ENCODE measurements around the gene EDC4. TPM values are rescaled to one million over a fixed set of nuclear protein-coding genes. Genes with fewer than 3 reads are reported as not detected.
A peak's percentile ranks its signal among the peaks of the same experiment; 100 is the strongest.

The EDC4 gene
- polyA plus RNA-seq, 2 donors = 26.9 to 27.7 TPM

DNA sequence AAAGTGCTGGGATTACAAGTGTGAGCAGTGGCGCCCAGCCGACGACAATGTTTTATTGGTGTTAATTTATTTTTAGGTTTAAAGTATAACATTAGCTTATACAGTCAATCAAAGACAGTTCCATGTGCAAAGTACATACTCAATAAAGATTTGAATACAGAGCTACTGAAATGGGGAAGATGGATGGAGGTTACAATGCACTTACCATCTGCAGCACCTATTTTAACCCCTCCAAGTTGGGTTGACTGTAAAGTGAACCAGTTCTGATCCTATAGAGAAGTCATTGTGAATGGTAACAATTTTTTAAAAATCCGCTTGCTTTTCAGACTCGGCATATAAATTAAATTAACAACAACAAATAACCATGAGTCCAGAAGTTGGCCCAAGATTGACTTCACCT is 19.5 kb downstream of the EDC4 start:
- WGBS, 2 donors = 61 to 65% methylated on average over 5 of the region's 5 CpGs
- H3K4me1 ChIP-seq (ENCODE audit: control insufficient read depth in 2 of 2, insufficient read depth in 2 of 2, low read length in 1 of 2) = peaks cover under 1 to 2% of the 10 kb centered on the region in 2 donors

DNA sequence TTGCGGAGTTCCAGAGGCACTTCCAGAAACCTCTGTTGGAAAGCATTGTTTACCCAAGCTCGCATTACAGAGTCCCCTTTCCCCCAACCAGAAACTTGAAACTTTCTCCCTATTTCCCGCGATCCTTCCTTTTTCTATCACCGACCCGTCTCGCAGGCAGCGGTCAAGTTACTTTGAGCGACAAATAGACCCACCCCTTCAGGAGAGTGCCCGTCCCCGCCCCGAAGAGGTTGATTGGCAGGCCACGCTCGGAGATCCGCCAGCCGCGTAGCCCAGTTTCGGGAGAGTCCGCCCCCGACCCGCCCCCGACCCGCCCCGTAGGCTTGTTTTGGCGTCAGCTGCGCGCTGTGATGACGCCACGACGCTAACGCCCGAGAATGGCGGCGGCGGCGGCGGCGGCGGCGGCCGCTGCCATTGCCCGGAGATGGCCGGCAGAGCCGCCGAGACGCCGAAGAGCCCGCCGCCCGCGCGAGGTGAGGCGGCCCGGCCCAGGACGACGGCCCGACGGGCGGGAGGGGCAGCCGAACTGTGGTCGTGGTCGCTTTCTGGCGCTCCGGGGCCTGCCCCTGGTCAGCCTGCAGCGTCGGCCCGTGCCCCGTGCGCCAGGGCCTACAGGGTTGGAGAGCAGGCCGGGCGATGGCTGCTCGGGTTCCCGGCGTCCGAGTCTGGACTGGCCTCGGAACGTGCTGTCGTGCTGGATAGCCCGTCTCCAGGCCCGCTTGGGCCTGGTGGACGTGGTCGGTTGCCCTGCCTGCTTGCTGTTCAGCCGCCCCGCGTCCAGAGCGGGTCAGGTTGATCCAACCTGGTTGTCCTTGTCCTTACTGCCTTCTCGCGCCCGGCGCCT is 20.3 kb downstream of the EDC4 start, which contains the start of gene PSKH1:
Gene PSKH1 (plus strand): TSS at position 356 of the 844 bp plus-strand sequence. CDS start 15,496 bp downstream, outside the sequence.
- H3K9me3 ChIP-seq (ENCODE audit: control insufficient read depth in 2 of 2, insufficient read depth in 1 of 2, low read depth in 1 of 2, low read length in 1 of 2) = no peaks in the 10 kb centered on the region
- H3K27ac ChIP-seq (ENCODE audit: low read depth in 2 of 2, low read length in 1 of 2) = peak within 1 kb of the TSS; percentile 93 to 97

More for the DNA sequence above, 19.5 kb downstream of the EDC4 start:
- no peak overlapping the region for H3K27ac ChIP-seq (ENCODE audit: low read depth in 2 of 2, low read length in 1 of 2)
- no peaks in the 10 kb centered on the region for H3K36me3 ChIP-seq (ENCODE audit: control insufficient read depth in 2 of 2, insufficient read depth in 2 of 2, low read length in 1 of 2)
- H3K27me3 ChIP-seq (ENCODE audit: control insufficient read depth in 1 of 2, insufficient read depth in 2 of 2, low read length in 2 of 2) = no peaks in the 10 kb centered on the region
- H3K4me3 ChIP-seq (ENCODE audit: low read depth in 1 of 2, low read length in 2 of 2) = peak overlapping the region in 1 of 2 donors; percentile 44
- no peaks in the 10 kb centered on the region for H3K9me3 ChIP-seq (ENCODE audit: control insufficient read depth in 2 of 2, insufficient read depth in 1 of 2, low read depth in 1 of 2, low read length in 1 of 2)

DNA sequence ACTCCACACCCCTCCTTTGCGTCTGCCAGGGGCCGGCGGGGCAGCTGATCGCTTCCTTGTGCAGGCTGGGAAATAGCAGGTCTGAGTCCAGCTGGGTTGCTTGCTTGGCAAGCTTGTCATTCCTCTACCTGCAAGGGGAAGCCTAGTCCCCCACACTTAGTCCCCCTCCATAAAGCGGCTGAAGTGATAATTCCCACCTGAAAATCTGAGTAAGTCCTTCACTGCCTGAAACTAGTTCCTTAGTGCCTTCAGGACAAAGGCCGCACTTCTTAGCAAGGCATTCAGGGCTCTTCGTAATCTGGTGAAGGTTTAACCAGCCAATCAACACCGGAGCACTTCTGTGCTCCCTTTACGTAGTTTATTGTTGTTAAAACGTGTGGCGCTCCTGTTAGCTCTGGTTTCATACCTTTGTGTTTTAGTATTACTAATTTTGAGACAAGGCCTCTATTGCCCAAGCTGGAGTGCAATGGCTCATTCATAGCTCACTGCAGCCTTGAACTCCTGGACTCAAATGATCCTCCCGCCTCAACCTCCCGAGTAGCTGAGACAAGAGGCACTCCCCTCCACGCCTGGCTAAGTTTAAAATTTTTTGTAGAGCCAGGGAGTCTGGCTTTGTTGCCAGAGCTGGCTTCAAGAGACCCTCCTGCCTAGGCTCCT is 21.0 kb downstream of the EDC4 start:
- peaks cover 2 to 3% of the 10 kb centered on the region in 2 donors for H3K4me1 ChIP-seq (ENCODE audit: control insufficient read depth in 2 of 2, insufficient read depth in 2 of 2, low read length in 1 of 2)
- H3K27me3 ChIP-seq (ENCODE audit: control insufficient read depth in 1 of 2, insufficient read depth in 2 of 2, low read length in 2 of 2) = no peaks in the 10 kb centered on the region
- 14 to 18% methylated on average over 14 of the region's 14 CpGs for whole genome bisulfite sequencing, 2 donors
- peak overlapping the region; percentile 93 to 97 for H3K27ac ChIP-seq (ENCODE audit: low read depth in 2 of 2, low read length in 1 of 2)
- no peaks in the 10 kb centered on the region for H3K36me3 ChIP-seq (ENCODE audit: control insufficient read depth in 2 of 2, insufficient read depth in 2 of 2, low read length in 1 of 2)
- peak overlapping the region; percentile 95 to 99 for H3K4me3 ChIP-seq (ENCODE audit: low read depth in 1 of 2, low read length in 2 of 2)
- H3K9me3 ChIP-seq (ENCODE audit: control insufficient read depth in 2 of 2, insufficient read depth in 1 of 2, low read depth in 1 of 2, low read length in 1 of 2) = no peaks in the 10 kb centered on the region

More for the DNA sequence above, 20.3 kb downstream of the EDC4 start, which contains the start of gene PSKH1:
- peak within 1 kb of the TSS; percentile 95 to 99 for H3K4me3 ChIP-seq (ENCODE audit: low read depth in 1 of 2, low read length in 2 of 2)
- 0 to 1% methylated on average over 70 to 90 of the region's 90 CpGs for WGBS, 2 donors
- H3K4me1 ChIP-seq (ENCODE audit: control insufficient read depth in 2 of 2, insufficient read depth in 2 of 2, low read length in 1 of 2) = peaks cover 2 to 3% of the 10 kb centered on the region in 2 donors
- no peaks in the 10 kb centered on the region for H3K36me3 ChIP-seq (ENCODE audit: control insufficient read depth in 2 of 2, insufficient read depth in 2 of 2, low read length in 1 of 2)
- no peaks in the 10 kb centered on the region for H3K27me3 ChIP-seq (ENCODE audit: control insufficient read depth in 1 of 2, insufficient read depth in 2 of 2, low read length in 2 of 2)

DNA sequence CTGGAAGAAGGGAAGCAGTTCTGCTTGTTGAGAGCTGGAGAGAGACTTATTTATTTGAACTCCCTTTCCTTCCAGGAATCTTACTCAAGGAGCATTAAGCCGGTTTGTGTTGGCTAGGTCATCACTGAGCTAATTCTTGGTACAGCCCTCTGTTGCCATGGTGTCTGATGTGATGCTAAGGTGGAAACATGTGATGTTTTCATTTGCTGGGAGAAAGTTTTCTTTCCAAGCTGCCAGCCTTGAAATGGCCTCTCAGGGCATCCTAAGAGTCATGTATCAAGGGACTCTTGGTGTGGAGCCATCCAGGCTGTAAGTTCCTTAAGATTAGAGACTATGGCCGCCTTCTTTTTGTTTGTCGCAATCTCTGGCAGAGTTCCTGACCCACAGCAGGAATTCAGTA is 24.4 kb downstream of the EDC4 start:
- H3K27me3 ChIP-seq (ENCODE audit: control insufficient read depth in 1 of 2, insufficient read depth in 2 of 2, low read length in 2 of 2) = no peaks in the 10 kb centered on the region
- H3K36me3 ChIP-seq (ENCODE audit: control insufficient read depth in 2 of 2, insufficient read depth in 2 of 2, low read length in 1 of 2) = no peaks in the 10 kb centered on the region
- peaks cover 2 to 3% of the 10 kb centered on the region in 2 donors for H3K4me1 ChIP-seq (ENCODE audit: control insufficient read depth in 2 of 2, insufficient read depth in 2 of 2, low read length in 1 of 2)
- H3K27ac ChIP-seq (ENCODE audit: low read depth in 2 of 2, low read length in 1 of 2) = peak overlapping the region in 1 of 2 donors; percentile 43
- WGBS, 2 donors = 62 to 67% methylated on average over 3 of the region's 3 CpGs
- no peaks in the 10 kb centered on the region for H3K9me3 ChIP-seq (ENCODE audit: control insufficient read depth in 2 of 2, insufficient read depth in 1 of 2, low read depth in 1 of 2, low read length in 1 of 2)
- no peak overlapping the region for H3K4me3 ChIP-seq (ENCODE audit: low read depth in 1 of 2, low read length in 2 of 2)

DNA sequence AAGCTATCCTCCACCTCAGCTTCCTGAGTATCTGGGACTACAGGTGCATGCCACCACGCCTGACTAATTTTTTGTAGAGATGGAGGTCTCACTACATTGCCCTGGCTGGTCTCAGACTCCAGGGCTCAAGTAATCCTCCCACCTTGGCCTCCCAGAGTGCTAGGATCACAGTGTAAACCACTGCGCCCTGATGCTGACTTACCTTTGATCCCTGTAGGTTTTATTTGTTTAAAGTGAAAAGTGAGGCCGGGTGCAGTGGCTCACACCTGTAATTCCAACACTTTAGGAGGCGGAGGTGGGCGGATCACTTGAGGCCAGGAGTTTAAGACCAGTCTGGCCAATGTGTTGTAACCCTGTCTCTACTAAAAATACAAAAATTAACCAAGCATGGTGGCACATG is 28.9 kb downstream of the EDC4 start:
- WGBS, 2 donors = 91 to 92% methylated on average over 5 of the region's 5 CpGs
- Histone ChIP-seq H3K36me3 (ENCODE audit: control insufficient read depth in 2 of 2, insufficient read depth in 2 of 2, low read length in 1 of 2) (no peaks in the 10 kb centered on the region), H3K27me3 (ENCODE audit: control insufficient read depth in 1 of 2, insufficient read depth in 2 of 2, low read length in 2 of 2) (no peaks in the 10 kb centered on the region), H3K4me1 (ENCODE audit: control insufficient read depth in 2 of 2, insufficient read depth in 2 of 2, low read length in 1 of 2) (peaks cover 0 to 3% of the 10 kb centered on the region in 2 donors), H3K4me3 (ENCODE audit: low read depth in 1 of 2, low read length in 2 of 2) (no peak overlapping the region), H3K9me3 (ENCODE audit: control insufficient read depth in 2 of 2, insufficient read depth in 1 of 2, low read depth in 1 of 2, low read length in 1 of 2) (no peaks in the 10 kb centered on the region), H3K27ac (ENCODE audit: low read depth in 2 of 2, low read length in 1 of 2) (no peak overlapping the region)

DNA sequence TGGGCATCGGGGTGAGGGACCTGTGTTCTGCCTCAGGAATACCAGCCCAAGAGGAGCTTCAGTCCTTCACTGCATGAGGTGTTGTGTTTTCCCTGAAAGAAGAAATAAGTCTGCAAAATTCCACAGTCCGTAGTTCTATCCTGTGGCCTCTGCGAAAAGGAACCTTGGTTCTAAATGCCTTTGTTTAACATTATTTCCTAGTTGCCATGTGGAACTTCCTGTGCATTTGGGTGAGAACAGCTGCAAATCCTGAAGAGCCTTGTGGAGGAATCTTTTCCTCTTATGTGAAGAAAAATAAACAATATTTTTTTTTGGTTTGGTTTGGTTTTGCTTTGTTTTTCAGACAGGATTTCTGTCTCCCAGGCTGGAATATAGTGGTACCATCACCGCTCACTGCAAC is 30.0 kb downstream of the EDC4 start:
- H3K4me1 ChIP-seq (ENCODE audit: control insufficient read depth in 2 of 2, insufficient read depth in 2 of 2, low read length in 1 of 2) = no peaks in the 10 kb centered on the region
- no peak overlapping the region for H3K4me3 ChIP-seq (ENCODE audit: low read depth in 1 of 2, low read length in 2 of 2)
- H3K9me3 ChIP-seq (ENCODE audit: control insufficient read depth in 2 of 2, insufficient read depth in 1 of 2, low read depth in 1 of 2, low read length in 1 of 2) = no peaks in the 10 kb centered on the region
- no peaks in the 10 kb centered on the region for H3K27me3 ChIP-seq (ENCODE audit: control insufficient read depth in 1 of 2, insufficient read depth in 2 of 2, low read length in 2 of 2)
- H3K27ac ChIP-seq (ENCODE audit: low read depth in 2 of 2, low read length in 1 of 2) = peak overlapping the region in 1 of 2 donors; percentile 2
- WGBS, 2 donors = 82 to 84% methylated on average over 4 of the region's 4 CpGs
- no peaks in the 10 kb centered on the region for H3K36me3 ChIP-seq (ENCODE audit: control insufficient read depth in 2 of 2, insufficient read depth in 2 of 2, low read length in 1 of 2)

DNA sequence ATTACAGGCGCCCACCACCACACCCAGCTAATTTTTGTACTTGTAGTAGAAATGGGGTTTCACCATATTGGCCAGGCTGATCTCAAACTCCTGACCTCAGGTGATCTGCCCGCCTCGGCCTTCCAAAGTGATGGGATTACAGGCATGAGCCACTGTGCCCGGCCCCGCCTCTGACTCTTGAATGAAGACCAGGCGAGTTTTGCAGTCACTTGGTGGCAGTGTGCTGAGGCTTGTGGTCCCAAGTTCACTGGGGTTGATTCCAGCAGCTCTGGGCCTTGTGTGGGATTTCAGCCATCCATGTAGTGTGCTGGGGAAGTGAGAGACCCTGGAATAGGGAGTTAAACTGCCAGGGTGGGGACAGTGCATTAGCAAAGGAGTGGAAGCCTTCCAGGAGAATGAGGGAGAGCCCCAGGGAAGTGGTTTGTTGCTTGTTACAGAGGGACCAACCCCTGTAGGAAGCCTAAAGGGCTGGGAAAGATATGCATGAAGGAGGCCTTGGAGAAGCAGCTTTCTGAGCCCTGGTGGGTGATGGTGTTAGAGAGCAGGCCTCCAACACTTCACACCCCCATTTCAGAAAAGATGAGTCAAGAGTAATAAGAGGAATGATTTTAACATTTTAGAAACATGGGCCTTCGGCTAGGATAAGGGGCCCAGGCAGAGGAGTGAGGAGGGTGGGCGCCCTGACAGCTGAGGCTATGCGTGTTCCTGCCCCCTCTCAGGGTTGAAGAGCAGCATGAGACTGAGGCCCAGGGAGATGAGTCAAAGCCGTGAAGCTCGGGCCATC is 34.7 kb downstream of the EDC4 start:
- peaks cover 0 to 2% of the 10 kb centered on the region in 2 donors for H3K4me1 ChIP-seq (ENCODE audit: control insufficient read depth in 2 of 2, insufficient read depth in 2 of 2, low read length in 1 of 2)
- H3K36me3 ChIP-seq (ENCODE audit: control insufficient read depth in 2 of 2, insufficient read depth in 2 of 2, low read length in 1 of 2) = peaks cover 7 to 22% of the 10 kb centered on the region in 2 donors
- H3K4me3 ChIP-seq (ENCODE audit: low read depth in 1 of 2, low read length in 2 of 2) = no peak overlapping the region
- no peaks in the 10 kb centered on the region for H3K27me3 ChIP-seq (ENCODE audit: control insufficient read depth in 1 of 2, insufficient read depth in 2 of 2, low read length in 2 of 2)
- no peaks in the 10 kb centered on the region for H3K9me3 ChIP-seq (ENCODE audit: control insufficient read depth in 2 of 2, insufficient read depth in 1 of 2, low read depth in 1 of 2, low read length in 1 of 2)
- H3K27ac ChIP-seq (ENCODE audit: low read depth in 2 of 2, low read length in 1 of 2) = no peak overlapping the region
- 88 to 89% methylated on average over 11 of the region's 11 CpGs for WGBS, 2 donors

DNA sequence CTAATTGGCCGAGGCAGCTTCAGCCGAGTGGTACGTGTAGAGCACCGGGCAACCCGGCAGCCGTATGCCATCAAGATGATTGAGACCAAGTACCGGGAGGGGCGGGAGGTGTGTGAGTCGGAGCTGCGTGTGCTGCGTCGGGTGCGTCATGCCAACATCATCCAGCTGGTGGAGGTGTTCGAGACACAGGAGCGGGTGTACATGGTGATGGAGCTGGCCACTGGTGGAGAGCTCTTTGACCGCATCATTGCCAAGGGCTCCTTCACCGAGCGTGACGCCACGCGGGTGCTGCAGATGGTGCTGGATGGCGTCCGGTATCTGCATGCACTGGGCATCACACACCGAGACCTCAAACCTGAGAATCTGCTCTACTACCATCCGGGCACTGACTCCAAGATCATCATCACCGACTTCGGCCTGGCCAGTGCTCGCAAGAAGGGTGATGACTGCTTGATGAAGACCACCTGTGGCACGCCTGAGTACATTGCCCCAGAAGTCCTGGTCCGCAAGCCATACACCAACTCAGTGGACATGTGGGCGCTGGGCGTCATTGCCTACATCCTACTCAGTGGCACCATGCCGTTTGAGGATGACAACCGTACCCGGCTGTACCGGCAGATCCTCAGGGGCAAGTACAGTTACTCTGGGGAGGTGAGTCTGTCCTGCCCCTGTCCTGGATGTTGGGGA is 36.3 kb downstream of the EDC4 start:
- peaks cover 7 to 22% of the 10 kb centered on the region in 2 donors for H3K36me3 ChIP-seq (ENCODE audit: control insufficient read depth in 2 of 2, insufficient read depth in 2 of 2, low read length in 1 of 2)
- WGBS, 2 donors = 95 to 96% methylated on average over 36 of the region's 36 CpGs
- H3K9me3 ChIP-seq (ENCODE audit: control insufficient read depth in 2 of 2, insufficient read depth in 1 of 2, low read depth in 1 of 2, low read length in 1 of 2) = no peaks in the 10 kb centered on the region
- no peaks in the 10 kb centered on the region for H3K27me3 ChIP-seq (ENCODE audit: control insufficient read depth in 1 of 2, insufficient read depth in 2 of 2, low read length in 2 of 2)
- no peak overlapping the region for H3K27ac ChIP-seq (ENCODE audit: low read depth in 2 of 2, low read length in 1 of 2)
- H3K4me3 ChIP-seq (ENCODE audit: low read depth in 1 of 2, low read length in 2 of 2) = no peak overlapping the region
- peaks cover 0 to 2% of the 10 kb centered on the region in 2 donors for H3K4me1 ChIP-seq (ENCODE audit: control insufficient read depth in 2 of 2, insufficient read depth in 2 of 2, low read length in 1 of 2)

DNA sequence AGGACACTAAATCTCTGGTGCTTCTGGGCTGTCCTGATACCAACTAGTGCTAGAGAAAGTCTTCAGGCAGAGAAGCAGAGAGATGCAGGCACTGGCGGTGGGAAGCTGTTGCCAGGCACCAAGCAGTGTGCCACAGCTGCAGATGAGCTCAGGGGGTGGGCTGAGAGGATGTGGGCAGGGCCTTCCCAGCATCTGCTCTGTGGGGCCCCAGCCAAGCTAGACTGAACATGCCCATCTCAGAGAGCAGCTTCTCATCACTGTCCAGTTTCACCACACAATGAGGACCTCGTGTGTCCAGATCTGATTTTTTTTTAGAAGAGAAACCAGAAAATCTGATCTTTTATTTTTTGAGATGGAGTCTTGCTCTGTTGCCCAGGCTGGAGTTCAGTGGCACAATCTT is 37.3 kb downstream of the EDC4 start:
- no peaks in the 10 kb centered on the region for H3K9me3 ChIP-seq (ENCODE audit: control insufficient read depth in 2 of 2, insufficient read depth in 1 of 2, low read depth in 1 of 2, low read length in 1 of 2)
- peaks cover 0 to 2% of the 10 kb centered on the region in 2 donors for H3K4me1 ChIP-seq (ENCODE audit: control insufficient read depth in 2 of 2, insufficient read depth in 2 of 2, low read length in 1 of 2)
- H3K27me3 ChIP-seq (ENCODE audit: control insufficient read depth in 1 of 2, insufficient read depth in 2 of 2, low read length in 2 of 2) = no peaks in the 10 kb centered on the region
- 43 to 44% methylated on average over 2 of the region's 2 CpGs for WGBS, 2 donors
- H3K27ac ChIP-seq (ENCODE audit: low read depth in 2 of 2, low read length in 1 of 2) = no peak overlapping the region
- H3K36me3 ChIP-seq (ENCODE audit: control insufficient read depth in 2 of 2, insufficient read depth in 2 of 2, low read length in 1 of 2) = peaks cover 7 to 22% of the 10 kb centered on the region in 2 donors
- no peak overlapping the region for H3K4me3 ChIP-seq (ENCODE audit: low read depth in 1 of 2, low read length in 2 of 2)
